HG02763 (cell line): ENCODE measurements around the gene REEP2.
"Not testable (repeated sequence)": the region's sequence is repeated elsewhere in the genome, so short reads cannot be mapped to it uniquely, and the experiment has no call there.

Experiments
- ATAC-seq: cut with Tn5 transposase; IDR thresholded peaks from one replicate; pipeline ENCODE4 v1.9.1; 2021; ENCODE audit warnings: mild to moderate bottlenecking, moderate library complexity; ENCODE audit not compliant: unreplicated experiment

The REEP2 gene, protein sequence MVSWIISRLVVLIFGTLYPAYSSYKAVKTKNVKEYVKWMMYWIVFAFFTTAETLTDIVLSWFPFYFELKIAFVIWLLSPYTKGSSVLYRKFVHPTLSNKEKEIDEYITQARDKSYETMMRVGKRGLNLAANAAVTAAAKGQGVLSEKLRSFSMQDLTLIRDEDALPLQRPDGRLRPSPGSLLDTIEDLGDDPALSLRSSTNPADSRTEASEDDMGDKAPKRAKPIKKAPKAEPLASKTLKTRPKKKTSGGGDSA

DNA sequence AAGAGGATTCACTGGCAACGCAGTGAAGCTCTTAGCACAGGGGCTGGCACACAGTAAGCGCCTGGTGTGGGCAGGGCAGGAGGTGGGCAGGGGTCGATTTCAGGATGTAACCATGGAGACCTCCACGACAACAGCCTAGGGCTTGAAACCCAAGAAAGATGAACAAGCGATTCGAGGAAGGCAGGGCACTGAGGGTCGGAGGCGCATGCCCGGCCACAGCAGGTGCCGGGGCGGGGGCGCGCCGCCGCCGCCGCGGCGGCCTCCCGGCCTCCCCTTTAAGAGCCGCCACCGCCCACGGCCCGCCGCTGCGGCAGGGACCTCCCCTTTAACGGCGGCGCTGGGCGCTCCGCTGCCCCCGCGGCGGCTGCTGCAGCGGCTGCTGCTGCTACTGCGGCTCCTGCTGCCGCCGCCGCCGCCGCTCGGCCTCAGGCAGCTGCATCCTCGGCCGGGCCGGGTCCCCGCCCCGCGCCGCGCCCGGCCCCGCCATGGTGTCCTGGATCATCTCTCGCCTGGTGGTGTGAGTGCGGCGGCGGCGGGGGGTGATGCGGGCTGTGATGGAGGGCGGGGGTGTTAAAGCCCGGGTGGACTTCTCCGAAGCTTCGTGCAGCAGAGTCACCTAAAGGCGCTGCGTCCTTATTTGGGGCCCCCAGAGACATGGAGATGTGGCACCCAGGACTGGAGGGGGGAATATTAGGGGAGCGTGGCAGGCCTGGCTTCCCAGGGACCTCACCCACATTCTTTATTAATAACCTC, at the start of gene REEP2:
Gene REEP2, plus strand, starts transcription at position 334 of the 753 bp plus-strand sequence. Its CDS starts 152 bp downstream, at position 486.
- peak; percentile 63 for ATAC-seq

DNA sequence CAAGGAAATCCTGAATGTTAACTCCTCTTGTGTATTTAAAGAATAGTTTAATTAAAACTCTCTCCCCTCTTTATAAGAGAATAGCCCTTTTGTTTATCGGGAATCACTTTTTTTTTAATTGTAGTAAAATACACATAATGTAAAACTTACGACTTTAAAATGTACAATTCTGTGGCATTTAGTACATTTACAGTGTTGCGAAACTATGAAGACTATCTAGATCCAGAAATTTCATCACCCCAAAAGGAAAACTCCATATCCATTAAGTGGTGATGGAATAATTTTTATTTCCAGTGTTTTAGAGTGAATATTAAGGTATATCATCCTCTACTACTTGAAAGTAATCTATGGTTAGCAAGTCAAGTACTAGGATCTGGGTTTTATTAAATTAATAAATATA, 49.5 kb upstream of the REEP2 start:
- ATAC-seq: no peak

DNA sequence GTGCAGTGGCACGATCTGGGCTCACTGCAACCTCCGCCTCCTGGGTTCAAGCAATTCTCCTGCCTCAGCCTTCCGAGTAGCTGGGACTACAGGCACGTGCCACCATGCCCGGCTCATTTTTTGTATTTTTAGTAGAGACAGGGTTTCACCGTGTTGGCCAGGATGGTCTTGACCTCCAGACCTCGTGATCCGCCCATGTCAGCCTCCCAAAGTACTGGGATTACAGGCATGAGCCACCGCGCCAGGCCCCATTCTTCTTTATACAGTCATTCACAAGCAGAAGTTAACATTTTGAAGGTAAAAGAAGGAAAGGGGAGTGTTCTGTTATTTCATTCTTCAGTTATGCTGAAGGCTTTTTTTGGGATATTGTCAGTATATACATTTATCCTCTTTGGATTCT, 48.9 kb upstream of the REEP2 start:
- ATAC-seq: not testable (repeated sequence)

DNA sequence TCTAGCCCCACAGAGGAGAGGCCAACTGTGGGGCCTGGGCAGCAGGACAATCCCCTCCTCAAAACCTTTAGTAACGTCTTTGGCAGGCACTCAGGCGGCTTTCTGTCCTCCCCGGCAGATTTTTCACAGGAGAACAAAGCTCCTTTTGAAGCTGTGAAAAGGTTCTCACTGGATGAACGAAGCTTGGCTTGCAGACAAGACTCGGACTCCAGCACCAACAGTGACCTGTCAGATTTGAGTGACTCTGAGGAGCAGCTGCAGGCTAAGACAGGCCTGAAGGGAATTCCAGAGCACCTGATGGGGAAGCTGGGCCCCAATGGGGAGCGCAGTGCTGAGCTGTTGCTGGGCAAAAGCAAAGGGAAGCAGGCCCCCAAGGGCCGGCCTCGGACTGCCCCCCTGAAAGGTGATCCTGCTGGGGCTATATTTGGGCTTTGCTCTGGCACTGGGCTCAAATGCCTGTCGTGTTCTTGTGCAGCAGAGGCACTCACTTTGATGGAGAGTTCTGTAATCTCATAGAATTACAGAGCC, 46.9 kb upstream of the REEP2 start:
- ATAC-seq: no peak

DNA sequence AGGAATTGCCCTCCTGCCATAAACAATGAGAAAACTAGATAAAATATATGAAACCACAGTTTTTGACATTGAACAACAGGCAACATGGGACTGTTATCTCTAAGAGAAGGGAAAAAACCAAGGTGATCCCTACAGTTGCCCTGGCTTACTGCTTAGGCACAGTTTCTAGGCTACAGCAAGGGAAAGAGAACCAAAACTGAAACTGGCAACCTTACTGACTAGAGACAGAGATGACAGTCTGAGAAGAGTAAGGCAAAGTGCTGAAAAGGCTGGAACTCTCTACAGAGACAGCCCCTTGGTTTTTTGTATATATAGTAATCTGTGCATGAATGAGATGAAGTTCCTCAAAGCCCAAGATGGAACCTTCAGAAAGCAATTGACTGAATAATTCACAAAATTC, 36.2 kb upstream of the REEP2 start:
- ATAC-seq: no peak

DNA sequence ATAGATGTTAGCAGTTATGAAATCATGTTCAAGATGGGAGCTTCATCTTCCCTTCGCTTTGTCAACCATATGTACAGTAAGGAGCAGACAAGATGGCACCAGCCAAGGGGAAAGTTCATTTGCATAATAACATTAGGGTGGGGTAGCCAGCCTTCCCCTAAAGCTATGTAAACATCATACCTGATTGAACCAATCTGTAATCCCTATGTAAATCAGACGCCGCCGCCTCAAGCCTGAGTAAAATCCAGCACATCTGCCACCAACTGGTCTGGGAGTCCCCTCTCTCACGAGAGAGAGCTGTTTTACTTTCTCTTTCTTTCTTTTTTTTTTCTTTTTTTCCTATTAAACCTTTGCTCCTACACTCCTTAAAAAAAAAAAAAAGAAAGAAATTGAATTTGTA, 30.8 kb upstream of the REEP2 start:
- no peak for ATAC-seq

DNA sequence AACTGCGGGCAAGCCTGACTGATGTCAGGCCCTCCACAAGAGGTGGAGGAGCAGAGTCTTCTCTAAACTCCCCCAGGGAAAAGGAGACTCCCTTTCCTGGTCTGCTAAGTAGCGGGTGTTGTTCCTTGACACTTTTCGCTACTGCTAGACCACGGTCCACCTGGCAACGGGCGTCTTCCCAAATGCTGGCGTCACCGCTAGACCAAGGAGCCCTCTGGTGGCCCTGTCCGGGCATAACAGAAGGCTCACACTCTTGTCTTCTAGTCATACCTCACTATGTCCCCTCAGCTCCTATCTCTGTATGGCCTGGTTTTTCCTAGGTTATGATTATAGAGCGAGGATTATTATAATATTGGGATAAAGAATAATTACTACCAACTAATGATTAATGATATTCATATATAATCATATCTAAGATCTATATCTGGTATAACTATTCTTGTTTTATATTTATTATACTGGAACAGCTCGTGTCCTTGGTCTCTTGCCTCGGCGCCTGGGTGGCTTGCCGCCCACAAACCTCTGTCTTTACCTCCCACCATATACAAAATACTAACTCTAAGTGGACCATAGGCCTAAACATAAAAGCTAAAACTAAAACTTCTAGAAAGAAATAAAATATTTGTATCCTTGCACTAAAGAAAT, 27.7 kb upstream of the REEP2 start:
- not testable (repeated sequence) for ATAC-seq

DNA sequence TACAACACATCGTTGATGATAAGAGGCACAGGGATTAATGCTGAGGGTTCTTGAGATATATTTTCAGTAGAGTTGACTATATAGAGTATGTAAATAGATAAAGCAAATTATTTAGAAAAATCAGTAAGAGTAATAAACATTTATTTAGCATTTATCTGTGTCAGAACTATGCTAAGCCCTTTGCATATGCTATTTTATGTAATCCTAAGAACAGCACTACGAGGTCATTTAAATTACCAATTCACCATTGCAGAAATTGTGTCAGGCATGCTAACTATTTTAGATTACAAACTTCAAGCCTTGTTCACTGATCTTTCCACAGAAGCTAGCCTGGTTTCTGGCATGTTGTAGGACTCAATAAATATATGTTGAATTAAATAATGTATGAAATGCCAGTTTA, 20.4 kb upstream of the REEP2 start:
- ATAC-seq: no peak

DNA sequence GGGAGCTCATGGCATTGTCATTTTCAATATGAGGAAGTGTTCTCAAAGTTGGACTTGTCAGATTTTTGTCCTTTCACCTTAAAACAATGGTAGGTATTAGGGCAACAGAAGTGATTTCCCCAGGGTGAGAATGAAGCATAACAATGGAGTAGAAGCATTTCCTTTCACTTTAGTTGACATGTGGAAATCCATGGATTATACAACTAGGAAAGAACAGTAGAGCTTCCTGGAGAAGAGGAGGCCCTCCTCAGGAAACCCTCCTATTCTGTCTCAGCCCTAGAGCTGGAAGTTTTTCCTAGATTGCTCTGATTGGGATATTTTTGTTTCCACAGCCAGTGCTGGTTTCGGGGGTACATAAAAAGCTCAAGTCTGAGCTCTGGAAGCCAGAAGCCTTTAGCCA, 13.8 kb upstream of the REEP2 start:
- ATAC-seq: no peak

DNA sequence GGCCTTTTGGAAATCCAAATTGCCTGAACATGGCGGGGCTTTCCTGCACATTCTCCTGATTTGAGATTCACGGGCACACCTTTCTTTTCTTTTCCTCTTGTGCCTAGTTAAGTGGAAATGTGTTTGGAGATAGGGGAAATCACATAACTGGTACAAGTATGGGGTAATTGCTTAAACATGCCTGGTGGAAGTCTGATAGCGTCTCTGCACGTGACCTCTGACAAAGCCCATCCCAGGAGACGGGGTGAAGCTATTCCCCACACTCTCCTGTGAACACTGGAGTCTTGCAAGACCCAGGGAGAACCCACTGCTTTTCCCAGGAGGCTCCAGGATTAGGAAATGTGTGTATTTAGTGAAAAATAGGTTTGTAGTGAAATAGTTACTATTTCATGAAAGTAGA, 2.9 kb upstream of the REEP2 start:
- no peak for ATAC-seq

DNA sequence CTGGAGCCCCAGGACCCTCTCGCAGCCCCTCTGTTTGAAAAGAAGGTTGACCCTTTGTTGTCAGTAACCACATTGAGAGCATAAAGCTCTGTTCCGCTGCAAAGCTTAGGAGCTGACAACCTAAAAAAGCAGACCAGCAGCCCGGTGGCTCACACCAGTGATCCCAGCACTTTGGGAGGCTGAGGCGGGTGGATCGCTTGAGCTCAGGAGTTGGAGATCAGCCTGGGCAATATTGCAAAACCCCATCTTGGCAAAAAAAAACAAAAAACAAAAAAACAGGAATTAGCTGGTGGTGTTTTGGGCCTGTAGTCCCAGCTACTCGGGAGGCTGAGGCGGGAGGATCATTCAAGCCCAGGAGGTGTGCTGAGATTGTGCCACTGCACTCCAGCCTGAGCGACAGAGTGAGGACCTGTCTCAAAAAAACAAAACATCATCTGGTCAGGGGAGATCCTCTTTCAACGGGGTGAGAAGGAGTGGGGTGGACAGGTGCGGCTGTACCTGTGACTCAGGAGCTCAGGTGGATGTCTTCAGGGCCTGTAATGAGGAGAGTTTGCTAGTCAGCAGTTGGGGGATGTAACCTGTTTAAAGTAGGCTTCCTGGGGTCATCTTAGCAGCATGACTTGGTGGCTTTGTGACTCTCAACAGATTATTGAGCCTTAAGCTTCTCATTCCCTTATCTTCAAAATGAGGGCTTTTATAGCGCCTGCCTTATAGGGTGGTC, 694 bp upstream of the REEP2 start:
- ATAC-seq: no peak

DNA sequence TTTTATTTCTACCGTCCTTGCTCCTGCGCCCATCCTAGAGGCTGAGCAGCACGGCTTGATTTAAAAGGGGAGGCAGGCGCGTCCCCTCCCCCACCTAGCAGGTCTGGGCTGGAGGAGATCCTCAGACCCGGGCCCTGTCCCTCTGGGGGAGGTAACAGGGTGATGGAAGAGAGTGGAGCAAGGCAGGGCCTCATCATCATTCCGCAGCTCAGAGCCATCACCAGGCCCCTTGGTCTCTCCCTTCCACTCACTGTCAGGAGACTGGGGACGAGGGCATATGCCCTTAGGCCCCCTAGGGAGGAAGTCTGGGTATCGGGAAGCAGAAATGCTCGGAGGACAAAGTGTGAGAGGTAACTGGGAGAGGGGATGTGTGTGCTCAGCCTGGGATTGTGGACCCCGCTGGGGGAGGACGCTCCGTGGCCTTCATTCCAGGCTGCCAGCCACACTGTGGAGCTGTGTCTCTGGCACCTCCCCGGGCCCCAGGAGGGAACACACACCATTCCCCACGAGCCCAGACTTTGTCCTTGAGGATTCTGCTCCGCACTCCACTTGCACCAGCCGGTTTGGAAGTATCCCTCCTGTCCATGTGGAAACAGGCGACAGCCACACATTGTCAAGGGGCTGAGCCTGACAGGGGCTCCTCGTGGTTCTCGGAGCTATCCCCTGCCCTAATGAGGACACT, 761 bp downstream of the REEP2 start:
- ATAC-seq: no peak

DNA sequence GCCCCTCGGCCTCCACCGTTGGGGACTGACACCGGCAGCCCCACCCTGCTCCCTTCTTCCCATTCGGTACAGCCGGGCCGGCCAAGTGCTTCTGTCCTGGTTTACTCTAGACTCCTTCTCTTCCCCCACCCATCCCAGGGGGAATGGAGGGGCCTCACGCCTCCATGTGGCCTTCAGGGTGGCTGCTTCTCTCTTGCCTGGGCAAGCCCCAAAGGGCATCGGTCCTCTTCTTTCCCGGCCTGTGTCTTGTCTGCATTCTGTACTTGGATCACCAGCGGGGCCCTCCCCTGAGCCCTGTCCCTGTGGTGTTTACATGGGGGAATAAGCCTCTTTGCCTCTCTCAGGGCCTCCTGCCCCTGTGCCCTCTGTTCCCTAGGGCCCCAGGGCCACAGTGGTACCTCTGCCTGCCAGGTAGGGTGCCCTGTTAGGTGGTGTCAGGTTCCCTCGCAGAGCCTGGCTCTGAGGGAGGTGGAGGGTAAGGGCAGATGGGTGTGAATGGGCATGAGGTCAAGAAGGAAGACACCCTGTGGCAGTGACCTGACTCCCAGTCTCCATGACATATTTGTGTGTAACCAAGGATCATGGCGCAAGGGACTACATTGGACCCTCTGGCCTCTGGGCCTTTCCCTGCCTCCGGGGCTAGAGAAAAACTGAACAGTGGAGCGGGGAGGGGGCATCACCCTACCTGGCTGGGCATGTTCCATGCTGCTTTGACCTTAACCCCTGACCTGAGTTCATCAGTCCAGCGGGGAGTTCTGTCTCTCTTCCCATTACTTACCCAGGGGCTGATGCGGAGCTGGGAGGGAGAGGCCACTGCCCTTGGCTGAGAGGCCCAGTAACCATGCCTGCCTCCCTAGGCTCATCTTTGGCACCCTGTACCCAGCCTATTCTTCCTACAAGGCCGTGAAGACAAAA, 1.6 kb downstream of the REEP2 start:
- ATAC-seq: no peak

DNA sequence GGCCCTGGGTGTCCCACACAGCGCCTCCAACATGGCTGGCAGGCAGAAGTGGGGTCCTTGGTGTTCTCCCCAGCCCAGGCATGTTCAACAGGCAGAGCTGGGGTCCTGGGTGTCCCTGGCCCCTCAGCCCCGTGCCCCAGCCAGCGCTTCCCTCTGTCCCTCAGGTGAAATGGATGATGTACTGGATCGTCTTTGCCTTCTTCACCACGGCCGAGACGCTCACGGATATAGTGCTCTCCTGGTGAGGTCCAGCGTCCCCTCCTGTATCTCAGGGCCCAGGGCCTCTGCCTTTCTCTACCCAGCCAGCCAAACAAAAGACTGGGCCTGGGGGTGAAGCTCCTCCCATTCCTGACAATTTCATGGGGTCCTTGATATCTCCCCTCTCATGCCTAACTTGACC, 2.4 kb downstream of the REEP2 start:
- ATAC-seq: no peak

DNA sequence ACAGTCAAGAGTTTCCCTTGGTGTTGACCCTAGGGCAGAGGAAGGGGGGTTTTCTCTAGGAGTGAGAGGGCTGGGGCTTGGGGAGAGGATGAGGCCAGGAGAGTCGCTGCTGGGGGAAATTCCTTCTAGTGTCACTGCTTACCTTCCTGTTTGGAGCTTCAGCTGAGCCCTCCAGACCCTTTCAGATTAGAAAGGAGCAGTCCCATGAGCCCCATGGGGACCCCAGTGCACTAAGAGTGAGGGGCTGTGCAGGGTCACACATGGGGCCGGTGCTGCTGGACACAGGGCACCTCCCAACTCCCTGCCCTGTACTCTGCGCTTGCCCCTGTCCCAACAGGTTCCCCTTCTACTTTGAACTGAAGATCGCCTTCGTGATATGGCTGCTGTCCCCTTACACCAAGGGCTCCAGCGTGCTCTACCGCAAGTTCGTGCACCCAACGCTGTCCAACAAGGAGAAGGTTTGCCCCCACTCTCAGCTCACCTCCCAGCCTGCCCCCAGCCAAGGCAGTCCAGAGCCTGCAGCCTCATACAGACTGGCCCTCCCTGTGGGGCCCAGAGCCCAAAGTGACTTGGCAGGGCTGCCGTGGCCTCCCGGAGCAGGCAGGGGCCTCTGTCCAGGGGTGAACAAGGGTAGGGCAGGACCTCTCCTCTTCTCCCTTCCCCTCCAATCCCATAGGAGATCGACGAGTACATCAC, 5.4 kb downstream of the REEP2 start:
- ATAC-seq: no peak

DNA sequence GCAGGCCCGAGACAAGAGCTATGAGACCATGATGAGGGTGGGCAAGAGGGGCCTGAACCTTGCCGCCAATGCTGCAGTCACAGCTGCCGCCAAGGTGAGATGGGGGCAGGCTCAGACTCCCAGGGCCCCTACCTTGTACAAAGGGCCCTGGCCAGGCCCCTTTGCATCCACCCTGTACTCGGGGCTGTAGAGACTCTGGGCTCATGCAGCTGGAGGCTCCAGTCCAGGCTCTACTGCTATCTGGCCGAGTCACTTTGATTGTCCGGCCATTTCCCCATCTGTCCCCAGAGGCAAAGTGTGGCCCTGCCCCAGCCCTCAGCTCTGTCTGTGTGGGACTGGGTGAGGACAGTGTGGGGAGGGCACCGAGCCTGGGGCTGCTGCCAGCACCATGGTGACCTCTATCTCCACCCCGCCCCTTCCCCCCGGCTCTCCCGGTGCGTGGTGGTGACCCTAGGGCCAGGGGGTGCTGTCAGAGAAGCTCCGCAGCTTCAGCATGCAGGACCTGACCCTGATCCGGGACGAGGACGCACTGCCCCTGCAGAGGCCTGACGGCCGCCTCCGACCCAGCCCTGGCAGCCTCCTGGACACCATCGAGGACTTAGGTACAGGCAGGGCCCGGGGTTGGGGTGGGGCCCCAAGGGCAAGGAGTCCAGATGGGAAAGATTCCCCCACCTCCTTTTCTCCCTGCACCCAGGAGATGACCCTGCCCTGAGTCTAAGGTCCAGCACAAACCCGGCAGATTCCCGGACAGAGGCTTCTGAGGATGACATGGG, 6.1 kb downstream of the REEP2 start:
- ATAC-seq: no peak

DNA sequence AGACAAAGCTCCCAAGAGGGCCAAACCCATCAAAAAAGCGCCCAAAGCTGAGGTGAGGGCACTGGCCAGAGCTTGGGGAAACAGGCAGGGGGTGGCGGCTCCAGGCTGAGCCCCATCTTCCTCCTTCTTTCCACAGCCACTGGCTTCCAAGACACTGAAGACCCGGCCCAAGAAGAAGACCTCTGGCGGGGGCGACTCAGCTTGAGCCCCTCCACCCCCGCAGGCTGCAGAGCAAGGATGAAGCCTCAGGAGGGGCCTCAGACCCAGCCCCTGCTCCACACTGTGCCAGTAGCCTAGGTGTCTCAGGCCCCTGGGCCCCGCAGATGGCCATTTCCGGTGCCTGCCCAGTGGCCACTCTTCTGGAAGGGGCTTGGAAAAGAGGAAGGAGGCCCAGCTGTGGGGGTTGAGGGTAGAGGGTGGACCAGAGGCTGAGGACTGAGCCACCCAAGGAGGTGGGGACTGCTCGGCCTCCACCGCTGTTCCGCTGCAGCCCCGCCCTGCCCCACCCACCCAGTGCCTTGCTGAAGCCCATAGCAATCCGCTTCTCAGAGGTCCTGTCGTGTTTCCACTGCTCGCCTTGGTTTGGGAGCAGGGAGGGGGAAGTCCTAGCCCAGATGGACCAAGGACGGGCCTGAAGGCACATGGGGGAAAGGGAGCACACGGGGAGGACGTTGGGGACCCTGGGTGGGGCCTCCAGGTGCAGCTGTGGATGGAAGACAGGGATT, 6.9 kb downstream of the REEP2 start:
- no peak for ATAC-seq

DNA sequence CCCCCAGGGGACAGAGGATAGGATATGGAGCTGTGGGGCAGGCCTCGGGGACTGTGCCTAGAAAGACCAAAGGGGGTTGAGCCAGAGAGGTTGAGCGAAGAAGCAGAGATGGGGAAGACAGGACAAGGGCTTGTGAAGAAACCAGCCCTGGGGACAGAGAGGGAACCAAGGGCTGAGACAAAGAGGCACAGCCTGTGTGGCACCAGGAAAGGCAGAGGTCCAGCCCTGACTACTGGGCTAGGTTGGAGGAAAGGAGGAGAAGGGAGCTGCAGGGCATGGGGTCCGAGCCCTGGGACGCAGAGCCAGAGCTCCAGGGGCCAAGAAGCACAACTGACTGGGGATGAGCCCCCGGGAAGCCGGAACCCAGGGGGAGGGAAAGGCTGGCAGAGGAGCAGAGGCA, 9.2 kb downstream of the REEP2 start:
- ATAC-seq: no peak
